SU-DHL-6 (cell line): Measurements from ENCODE around the gene FKBP8.

ENCODE experiments used
- H2AFZ ChIP-seq: fragments of 200-600 bp; sonication (generic); 2 replicates; pipeline ENCODE4 v1.6.1; 2014; ENCODE audit warnings: low read depth, mild to moderate bottlenecking, moderate library complexity, mixed read lengths, antibody characterized with exemption, low read length; ENCODE audit not compliant: severe bottlenecking
- H3F3A ChIP-seq: fragments of 200-600 bp; shearing (Covaris generic); 2 replicates; pipeline ENCODE4 v1.6.0; 2016; ENCODE audit warnings: antibody characterized with exemption, mild to moderate bottlenecking; ENCODE audit not compliant: insufficient read depth
- H3K27ac ChIP-seq: fragments of 200-600 bp; sonication (generic); 2 replicates; pipeline ENCODE4 v1.5.1; 2016; ENCODE audit warnings: low read depth, mild to moderate bottlenecking, low read length, moderate library complexity, mixed read lengths
- H3K27me3 ChIP-seq: fragments of 200-600 bp; sonication (generic), shearing (Covaris generic); 2 replicates; pipeline ENCODE4 v1.6.0; 2014; ENCODE audit warnings: mild to moderate bottlenecking, low read length
- H3K36me3 ChIP-seq: fragments of 200-600 bp; sonication (generic); 2 replicates; pipeline ENCODE4 v1.6.1; 2014; ENCODE audit warnings: mild to moderate bottlenecking, low read length, mixed read lengths
- H3K4me2 ChIP-seq: fragments of 300-600, 200-600 bp; shearing (Covaris generic), sonication (generic); 2 replicates; pipeline ENCODE4 v1.6.0; 2014; ENCODE audit warnings: low read length, low read depth, mild to moderate bottlenecking; ENCODE audit not compliant: poor library complexity, severe bottlenecking
- H3K4me3 ChIP-seq: fragments of 200-600 bp; sonication (generic); 2 replicates; pipeline ENCODE4 v1.5.1; 2014; ENCODE audit warnings: antibody characterized with exemption, low read length, mild to moderate bottlenecking, mixed read lengths; ENCODE audit not compliant: insufficient read depth, poor library complexity, severe bottlenecking
- H3K79me2 ChIP-seq: fragments of 200-600 bp; sonication (generic); 2 replicates; pipeline ENCODE4 v1.6.1; 2014; ENCODE audit warnings: mild to moderate bottlenecking, low read length, moderate library complexity; ENCODE audit not compliant: insufficient read depth
- H3K9ac ChIP-seq: fragments of 200-600 bp; sonication (generic); 2 replicates; pipeline ENCODE4 v1.7.0; 2014; ENCODE audit warnings: mild to moderate bottlenecking, low read length
- H3K9me2 ChIP-seq: fragments of 200-600 bp; sonication (generic); replicated peaks from 2 replicates; pipeline ENCODE4 v1.6.1; 2014; ENCODE audit warnings: low read length; ENCODE audit not compliant: insufficient read depth
- H3K9me3 ChIP-seq: fragments of 200-600 bp; sonication (generic); 2 replicates; pipeline ENCODE4 v1.6.1; 2014; ENCODE audit warnings: low read length, mixed read lengths; ENCODE audit not compliant: insufficient read depth
- H4K20me1 ChIP-seq: fragments of 200-600 bp; sonication (generic); 2 replicates; pipeline ENCODE4 v1.6.1; 2014; ENCODE audit warnings: low read depth, mild to moderate bottlenecking, antibody characterized with exemption, low read length, moderate library complexity, mixed read lengths
- EZH2phosphoT487 ChIP-seq: fragments of 200-600 bp; sonication (generic), shearing (Covaris generic); conservative IDR thresholded peaks from 2 replicates; pipeline ENCODE4 v1.6.1; 2018; ENCODE audit warnings: mild to moderate bottlenecking, antibody characterized with exemption, low read length, moderate library complexity, mixed read lengths
- TF ChIP-seq, protein P1 (sequence below): fragments of 200-600 bp; sonication (generic); IDR thresholded peaks from one replicate; pipeline ENCODE4 v1.5.1; 2017; ENCODE audit warnings: antibody characterized with exemption, mild to moderate bottlenecking, low read length, moderate library complexity; ENCODE audit not compliant: insufficient read depth, poor library complexity, severe bottlenecking

Gene FKBP8

DNA sequence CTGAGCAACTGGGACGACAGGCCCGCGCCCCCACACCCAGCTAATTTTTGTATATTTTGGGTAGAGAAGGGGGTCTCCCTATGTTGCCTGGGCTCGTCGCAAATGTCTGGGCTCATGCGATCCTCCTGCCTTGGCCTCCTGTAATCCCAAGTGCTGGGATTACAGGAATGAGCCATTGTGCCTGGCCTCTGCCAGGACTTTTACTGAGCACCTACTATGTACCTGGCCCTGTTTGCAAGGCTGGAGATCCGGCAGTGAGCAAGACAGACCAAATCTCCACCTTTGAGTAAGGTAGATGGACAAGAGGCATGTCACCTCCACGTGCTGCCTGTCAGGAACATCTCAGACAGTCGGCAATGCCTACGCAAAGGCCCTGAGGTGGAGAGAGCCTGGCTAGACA is 6.9 kb downstream of the FKBP8 start:
- no peak overlapping the region for H3K27ac ChIP-seq
- H3K9ac ChIP-seq = no peak overlapping the region
- H3K79me2 ChIP-seq = no peaks in the 10 kb centered on the region
- H3K27me3 ChIP-seq = no peaks in the 10 kb centered on the region
- H3K36me3 ChIP-seq = no peaks in the 10 kb centered on the region; the same call in 1 of the 2 replicates
- H4K20me1 ChIP-seq = no peaks in the 10 kb centered on the region
- no peaks in the 10 kb centered on the region for H3F3A ChIP-seq
- no peaks in the 10 kb centered on the region for H3K9me2 ChIP-seq
- no peaks in the 10 kb centered on the region for H3K9me3 ChIP-seq
- no peak overlapping the region for H3K4me3 ChIP-seq
- TF ChIP-seq, protein P1, sequence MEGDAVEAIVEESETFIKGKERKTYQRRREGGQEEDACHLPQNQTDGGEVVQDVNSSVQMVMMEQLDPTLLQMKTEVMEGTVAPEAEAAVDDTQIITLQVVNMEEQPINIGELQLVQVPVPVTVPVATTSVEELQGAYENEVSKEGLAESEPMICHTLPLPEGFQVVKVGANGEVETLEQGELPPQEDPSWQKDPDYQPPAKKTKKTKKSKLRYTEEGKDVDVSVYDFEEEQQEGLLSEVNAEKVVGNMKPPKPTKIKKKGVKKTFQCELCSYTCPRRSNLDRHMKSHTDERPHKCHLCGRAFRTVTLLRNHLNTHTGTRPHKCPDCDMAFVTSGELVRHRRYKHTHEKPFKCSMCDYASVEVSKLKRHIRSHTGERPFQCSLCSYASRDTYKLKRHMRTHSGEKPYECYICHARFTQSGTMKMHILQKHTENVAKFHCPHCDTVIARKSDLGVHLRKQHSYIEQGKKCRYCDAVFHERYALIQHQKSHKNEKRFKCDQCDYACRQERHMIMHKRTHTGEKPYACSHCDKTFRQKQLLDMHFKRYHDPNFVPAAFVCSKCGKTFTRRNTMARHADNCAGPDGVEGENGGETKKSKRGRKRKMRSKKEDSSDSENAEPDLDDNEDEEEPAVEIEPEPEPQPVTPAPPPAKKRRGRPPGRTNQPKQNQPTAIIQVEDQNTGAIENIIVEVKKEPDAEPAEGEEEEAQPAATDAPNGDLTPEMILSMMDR = no peak
- no peak for TF ChIP-seq EZH2phosphoT487
- no peak overlapping the region for H2AFZ ChIP-seq
- no peak overlapping the region for H3K4me2 ChIP-seq

DNA sequence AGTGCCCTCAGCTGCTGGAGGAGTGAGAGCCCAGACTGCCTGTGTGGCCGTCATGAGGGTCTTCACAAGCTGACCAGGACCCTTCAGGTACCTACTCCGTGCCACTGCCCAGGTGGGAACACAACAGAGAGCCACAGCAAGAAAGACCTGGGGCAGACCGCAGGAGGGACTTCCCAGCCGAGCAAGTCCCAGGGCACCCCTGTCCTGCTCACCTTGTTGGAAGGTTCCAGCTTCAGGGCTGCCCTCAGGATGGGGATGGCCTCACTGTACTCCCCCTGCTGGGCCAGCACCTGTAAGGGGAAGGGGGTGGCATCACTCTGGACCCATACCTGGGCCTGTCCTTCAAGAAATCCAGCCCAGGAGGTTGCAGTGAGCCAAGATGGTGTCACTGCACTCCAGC is 10.3 kb downstream of the FKBP8 start:
- Histone ChIP-seq H3K27ac (no peak overlapping the region), H3K27me3 (no peaks in the 10 kb centered on the region), H3K9ac (no peak overlapping the region), H3K4me3 (no peak overlapping the region), H3K9me2 (no peaks in the 10 kb centered on the region), H3K4me2 (no peak overlapping the region), H4K20me1 (no peaks in the 10 kb centered on the region), H2AFZ (no peak overlapping the region), H3K9me3 (no peaks in the 10 kb centered on the region), H3K36me3 (no peaks in the 10 kb centered on the region), H3K79me2 (no peaks in the 10 kb centered on the region), H3F3A (no peaks in the 10 kb centered on the region)
- TF ChIP-seq EZH2phosphoT487 = no peak
- TF ChIP-seq, protein P1 = no peak

GRCh38 chr19:18532168-18532890 is 11.0 kb downstream of the FKBP8 start:
- Histone ChIP-seq H3F3A (no peaks in the 10 kb centered on the region), H2AFZ (no peak overlapping the region), H3K27ac (no peak overlapping the region), H4K20me1 (no peaks in the 10 kb centered on the region), H3K27me3 (no peaks in the 10 kb centered on the region), H3K4me3 (no peak overlapping the region), H3K9me3 (no peaks in the 10 kb centered on the region), H3K9me2 (no peaks in the 10 kb centered on the region), H3K4me2 (no peak overlapping the region), H3K79me2 (no peaks in the 10 kb centered on the region), H3K36me3 (no peaks in the 10 kb centered on the region), H3K9ac (no peak overlapping the region)
- TF ChIP-seq EZH2phosphoT487 = no peak
- TF ChIP-seq, protein P1 = no peak
